ENCODE data around the gene PACRG. TPM values are rescaled to one million over a fixed set of nuclear protein-coding genes. Genes with fewer than 3 reads are reported as not detected.

The PACRG gene
- total and polyA plus RNA-seq, 2 of the 8 experiments (the other 6 are each of a cell fraction or from before 2014, with no cell fraction given): 0.44 to 0.54 TPM

DNA sequence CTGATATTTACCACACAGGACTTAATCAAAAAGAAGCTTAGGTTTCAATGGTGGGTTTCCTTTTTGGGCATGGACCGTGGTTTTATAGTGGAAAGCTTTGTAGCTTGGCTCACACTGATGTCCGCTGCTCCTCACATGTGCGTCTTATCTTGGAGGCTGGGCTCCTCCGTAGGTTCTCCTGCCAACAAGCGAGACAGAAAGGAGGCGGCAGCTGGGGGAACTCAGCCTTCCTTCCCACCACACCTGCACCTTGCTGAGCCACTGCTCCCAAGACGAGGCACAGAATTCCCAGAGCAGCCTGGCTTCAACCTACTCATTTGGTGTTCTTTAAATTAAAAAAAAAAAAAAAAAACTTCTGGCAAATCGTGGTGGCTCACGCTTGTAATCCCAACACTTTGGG is 451.3 kb downstream of the PACRG start:
- H3K9ac ChIP-seq (replicated peaks in 1 of 4; ENCODE audit: extremely low read depth in 1 of 4, low read depth in 3 of 4, low read length in 3 of 4): no peak overlapping the region
- H3K14ac ChIP-seq (ENCODE audit: insufficient read length): no peak overlapping the region
- no peaks in the 10 kb centered on the region for H4K20me1 ChIP-seq (replicated peaks in 1 of 2; ENCODE audit: control insufficient read depth in 1 of 2, insufficient read depth in 2 of 2, low read length in 2 of 2)
- no peaks in the 10 kb centered on the region for H3K23me2 ChIP-seq (ENCODE audit: low read depth, low read length)
- H2BK20ac ChIP-seq (ENCODE audit: low read length): no peak overlapping the region
- no peak overlapping the region for H4K91ac ChIP-seq (replicated peaks; ENCODE audit: insufficient read length, low read length)
- no peak overlapping the region for H3K56ac ChIP-seq (replicated peaks; ENCODE audit: insufficient read length, low read depth, low read length)
- no peaks in the 10 kb centered on the region for H3K79me2 ChIP-seq (ENCODE audit: control insufficient read depth in 1 of 2, insufficient read depth in 2 of 2, low read length in 2 of 2)
- no peak overlapping the region for H2BK5ac ChIP-seq (ENCODE audit: low read depth, low read length)
- H3K27ac ChIP-seq (ENCODE audit: low read depth, low read length): no peak overlapping the region
- H3K4ac ChIP-seq (replicated peaks; ENCODE audit: insufficient read length, low read depth, low read length): no peak overlapping the region
- peaks cover 0 to 8% (median 5%) of the 10 kb centered on the region in 4 experiments; a peak in 2 of 7 replicates for H3K4me1 ChIP-seq (replicated peaks in 1 of 4; ENCODE audit: control insufficient read depth in 3 of 4, insufficient read depth in 4 of 4, low read length in 3 of 4)
- no peaks in the 10 kb centered on the region for H3K9me3 ChIP-seq (ENCODE audit: insufficient read depth in 2 of 2, low read depth in 1 of 2, low read length in 1 of 2)
- no peak overlapping the region for H3K23ac ChIP-seq (ENCODE audit: insufficient read length)
- no peak overlapping the region for H2AFZ ChIP-seq (ENCODE audit: low read length)
- H3K79me1 ChIP-seq (ENCODE audit: low read depth, low read length): no peaks in the 10 kb centered on the region
- H3K18ac ChIP-seq (ENCODE audit: extremely low read depth, low read length): no peak overlapping the region
- H3K27me3 ChIP-seq (replicated peaks in 1 of 4; ENCODE audit: control insufficient read depth in 3 of 4, extremely low read depth in 1 of 4, insufficient read depth in 3 of 4, low read length in 3 of 4): no peaks in the 10 kb centered on the region
- H2BK12ac ChIP-seq (ENCODE audit: low read depth, low read length): no peak overlapping the region
- ChIA-PET POLR2A (ENCODE audit: partially characterized antibody) (no interaction called here), CTCF (ENCODE audit: partially characterized antibody) (interaction anchor here (1.0 to 1.7 kb wide), 2 partner anchors 9 to 153 kb away, joined by 3 to 6 read pairs; no protein-coding TSS in a partner anchor)
- no peak overlapping the region for H2BK15ac ChIP-seq (ENCODE audit: low read length)
- no peak for FAIRE-seq
- WGBS, 2 experiments (ENCODE audit: extremely low coverage in 1 of 2, insufficient coverage in 1 of 2, insufficient read length in 1 of 2, insufficient replicate concordance in 2 of 2, low coverage in 1 of 2, low lambda C conversion rate in 2 of 2, missing lambda C conversion rate in 1 of 2): 96% methylated on average over 9 of the region's 9 CpGs; no CpG with 5 or more reads in 1 of the 2 experiments
- H3K4me2 ChIP-seq (ENCODE audit: insufficient read depth in 1 of 2, low read depth in 2 of 2, low read length in 2 of 2): no peak overlapping the region
- DNase-seq (ENCODE audit: low read depth in 1 of 2, low spot score in 2 of 2): no peak
- H4K8ac ChIP-seq (ENCODE audit: extremely low read depth, insufficient read depth, low read length): no peak overlapping the region
- no peak overlapping the region for H4K5ac ChIP-seq (ENCODE audit: insufficient read length, low read depth, low read length)
- H2AK5ac ChIP-seq (ENCODE audit: low read depth, low read length): no peak overlapping the region
- H2BK120ac ChIP-seq (replicated peaks; ENCODE audit: low read depth, low read length): no peak overlapping the region
- H3K36me3 ChIP-seq (ENCODE audit: control insufficient read depth in 2 of 4, insufficient read depth in 4 of 4, low read length in 3 of 4): no peaks in the 10 kb centered on the region
- no peak overlapping the region for H3K4me3 ChIP-seq (ENCODE audit: extremely low read depth in 1 of 4, insufficient read depth in 2 of 4, low read depth in 3 of 4, low read length in 4 of 4)
- no peak for TF ChIP-seq ASH2L (IDR thresholded peaks at IDR 0.05; ENCODE audit: low read length)
- TF ChIP-seq SP1 (IDR thresholded peaks at IDR 0.05; ENCODE audit: low read depth, low read length): no peak
- no peak for TF ChIP-seq SIX5 (IDR thresholded peaks at IDR 0.05; ENCODE audit: low read depth, low read length)
- TF ChIP-seq, protein P1, sequence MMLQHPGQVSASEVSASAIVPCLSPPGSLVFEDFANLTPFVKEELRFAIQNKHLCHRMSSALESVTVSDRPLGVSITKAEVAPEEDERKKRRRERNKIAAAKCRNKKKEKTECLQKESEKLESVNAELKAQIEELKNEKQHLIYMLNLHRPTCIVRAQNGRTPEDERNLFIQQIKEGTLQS (IDR thresholded peaks at IDR 0.05; ENCODE audit: insufficient read depth, low read depth, low read length): no peak
- TF ChIP-seq NANOG (IDR thresholded peaks at IDR 0.05; ENCODE audit: insufficient read depth, low read depth, low read length, poor library complexity, severe bottlenecking): no peak
- TF ChIP-seq POLR2AphosphoS5 (IDR thresholded peaks at IDR 0.05; ENCODE audit: low read depth, low read length): no peak
- TF ChIP-seq, protein P2, sequence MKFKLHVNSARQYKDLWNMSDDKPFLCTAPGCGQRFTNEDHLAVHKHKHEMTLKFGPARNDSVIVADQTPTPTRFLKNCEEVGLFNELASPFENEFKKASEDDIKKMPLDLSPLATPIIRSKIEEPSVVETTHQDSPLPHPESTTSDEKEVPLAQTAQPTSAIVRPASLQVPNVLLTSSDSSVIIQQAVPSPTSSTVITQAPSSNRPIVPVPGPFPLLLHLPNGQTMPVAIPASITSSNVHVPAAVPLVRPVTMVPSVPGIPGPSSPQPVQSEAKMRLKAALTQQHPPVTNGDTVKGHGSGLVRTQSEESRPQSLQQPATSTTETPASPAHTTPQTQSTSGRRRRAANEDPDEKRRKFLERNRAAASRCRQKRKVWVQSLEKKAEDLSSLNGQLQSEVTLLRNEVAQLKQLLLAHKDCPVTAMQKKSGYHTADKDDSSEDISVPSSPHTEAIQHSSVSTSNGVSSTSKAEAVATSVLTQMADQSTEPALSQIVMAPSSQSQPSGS (IDR thresholded peaks at IDR 0.05; ENCODE audit: low read length): no peak
- TF ChIP-seq CBX5 (IDR thresholded peaks at IDR 0.05; ENCODE audit: low read depth, low read length): no peak
- no peak for TF ChIP-seq CBX8 (IDR thresholded peaks at IDR 0.05; ENCODE audit: borderline replicate concordance, low read depth, low read length)
- TF ChIP-seq CEBPB (IDR thresholded peaks at IDR 0.05; ENCODE audit: low read depth, low read length): no peak
- TF ChIP-seq, protein P3, sequence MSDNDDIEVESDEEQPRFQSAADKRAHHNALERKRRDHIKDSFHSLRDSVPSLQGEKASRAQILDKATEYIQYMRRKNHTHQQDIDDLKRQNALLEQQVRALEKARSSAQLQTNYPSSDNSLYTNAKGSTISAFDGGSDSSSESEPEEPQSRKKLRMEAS (IDR thresholded peaks at IDR 0.05): no peak
- no peak for TF ChIP-seq EGR1 (IDR thresholded peaks at IDR 0.05; ENCODE audit: borderline replicate concordance, low read depth, low read length)
